Muscle of arm (tissue), 12 donors: Measurements from ENCODE around the gene POLR2E. TPM values are rescaled to one million over a fixed set of nuclear protein-coding genes. Genes with fewer than 3 reads are reported as not detected.

Experiments used
- DNase-seq: peaks from one replicate; pipeline ENCODE4 v3.0.0-alpha.2; 2013
- polyA plus RNA-seq, 12 donors: library from polyadenylated mRNA; unstranded; fragments of 120-200 nt; gene quantifications; one replicate each; pipeline ENCODE4 v1.2.1, GENCODE V29; 2013; ENCODE audit not compliant: insufficient read length in 12 of 12

The POLR2E gene
- polyA plus RNA-seq, 12 donors = 79.7 to 135 (median 108) TPM; not detected in 1

GRCh38 chr19:1065606-1066109, 29.5 kb downstream of the POLR2E start:
- DNase-seq = no peak

GRCh38 chr19:1064661-1065605, 30.2 kb downstream of the POLR2E start:
- peak; percentile 68 for DNase-seq

- DNase-seq = no peak
Observed at GRCh38 chr19:1063909-1064660, 31.1 kb downstream of the POLR2E start.

GRCh38 chr19:1063030-1063908, 31.9 kb downstream of the POLR2E start:
- DNase-seq = no peak

- no peak for DNase-seq
Observed at GRCh38 chr19:1062387-1063029, 32.7 kb downstream of the POLR2E start.

GRCh38 chr19:1061987-1062386, 33.2 kb downstream of the POLR2E start:
- no peak for DNase-seq

- DNase-seq = no peak
Observed at GRCh38 chr19:1060689-1061088, 34.5 kb downstream of the POLR2E start.

- DNase-seq = no peak
Observed at GRCh38 chr19:1058112-1058511, 37.1 kb downstream of the POLR2E start.

GRCh38 chr19:1057176-1057855, 37.9 kb downstream of the POLR2E start:
- no peak for DNase-seq

- DNase-seq = no peak
Observed at GRCh38 chr19:1055886-1056620, 39.1 kb downstream of the POLR2E start.

GRCh38 chr19:1055028-1055425, 40.1 kb downstream of the POLR2E start:
- DNase-seq = no peak

GRCh38 chr19:1054102-1055027, 40.8 kb downstream of the POLR2E start:
- no peak for DNase-seq

GRCh38 chr19:1053176-1054101, 41.7 kb downstream of the POLR2E start:
- no peak for DNase-seq

GRCh38 chr19:1052349-1052975, 42.7 kb downstream of the POLR2E start:
- no peak for DNase-seq

GRCh38 chr19:1051791-1052190, 43.4 kb downstream of the POLR2E start:
- no peak for DNase-seq

GRCh38 chr19:1050989-1051788, 44.0 kb downstream of the POLR2E start:
- DNase-seq = no peak
